Endothelial cell (in vitro differentiated cells): ENCODE results near the gene C11orf54. TPM values are rescaled to one million over a fixed set of nuclear protein-coding genes. Genes with fewer than 3 reads are reported as not detected.
A peak's percentile ranks its signal among the peaks of the same experiment; 100 is the strongest.

Experiments
- DNase-seq: peaks from one replicate; pipeline ENCODE4 v3.0.0; 2021; ENCODE audit warnings: low spot score
- H3K27ac Mint-ChIP-seq: one replicate; pipeline ENCODE4 v1.8.0; 2021; ENCODE audit warnings: mixed read lengths, inconsistent platforms; ENCODE audit not compliant: unreplicated experiment
- H3K27me3 Mint-ChIP-seq: one replicate; pipeline ENCODE4 v1.8.0; 2021; ENCODE audit warnings: mild to moderate bottlenecking, moderate library complexity, mixed read lengths, inconsistent platforms; ENCODE audit not compliant: unreplicated experiment
- H3K36me3 Mint-ChIP-seq: one replicate; pipeline ENCODE4 v1.8.0; 2021; ENCODE audit warnings: mild to moderate bottlenecking, low read depth, mixed read lengths, inconsistent platforms; ENCODE audit not compliant: unreplicated experiment
- H3K4me1 Mint-ChIP-seq: one replicate; pipeline ENCODE4 v1.8.0; 2021; ENCODE audit warnings: mild to moderate bottlenecking, mixed read lengths, inconsistent platforms; ENCODE audit not compliant: unreplicated experiment
- H3K4me3 Mint-ChIP-seq: one replicate; pipeline ENCODE4 v1.8.0; 2021; ENCODE audit warnings: mild to moderate bottlenecking, mixed read lengths, inconsistent platforms; ENCODE audit not compliant: unreplicated experiment
- H3K9me3 Mint-ChIP-seq: one replicate; pipeline ENCODE4 v1.8.0; 2021; ENCODE audit warnings: mixed read lengths, inconsistent platforms; ENCODE audit not compliant: unreplicated experiment
- total RNA-seq: library from RNA; stranded (reverse); fragmentation: NEBNext Ultra II Directional; extraction: Animal tissue kit (Norgen Biotek cat#: 25700); gene quantifications from one replicate; pipeline ENCODE4 v1.2.1, GENCODE V29; 2021; ENCODE audit not compliant: unreplicated experiment
- TF ChIP-seq, protein P1 (sequence below): fragments of 200-600 bp; sonication (generic); IDR thresholded peaks from one replicate; pipeline ENCODE4 v1.5.0; 2021; ENCODE audit warnings: antibody characterized with exemption; ENCODE audit not compliant: unreplicated experiment

The C11orf54 gene
- total RNA-seq, 1 donor from 2014 or later: 23.1 TPM

GRCh38 chr11:93738647-93739081 lies 2.8 kb upstream of the C11orf54 start:
- Mint-ChIP-seq H3K36me3 (peaks cover 46% of the 10 kb centered on the region), H3K27ac (peak overlapping the region; percentile 73), H3K4me3 (peak overlapping the region; percentile 99), H3K9me3 (no peaks in the 10 kb centered on the region), H3K4me1 (peaks cover 52% of the 10 kb centered on the region), H3K27me3 (peaks cover 24% of the 10 kb centered on the region)
- DNase-seq: no peak
- TF ChIP-seq, protein P1, sequence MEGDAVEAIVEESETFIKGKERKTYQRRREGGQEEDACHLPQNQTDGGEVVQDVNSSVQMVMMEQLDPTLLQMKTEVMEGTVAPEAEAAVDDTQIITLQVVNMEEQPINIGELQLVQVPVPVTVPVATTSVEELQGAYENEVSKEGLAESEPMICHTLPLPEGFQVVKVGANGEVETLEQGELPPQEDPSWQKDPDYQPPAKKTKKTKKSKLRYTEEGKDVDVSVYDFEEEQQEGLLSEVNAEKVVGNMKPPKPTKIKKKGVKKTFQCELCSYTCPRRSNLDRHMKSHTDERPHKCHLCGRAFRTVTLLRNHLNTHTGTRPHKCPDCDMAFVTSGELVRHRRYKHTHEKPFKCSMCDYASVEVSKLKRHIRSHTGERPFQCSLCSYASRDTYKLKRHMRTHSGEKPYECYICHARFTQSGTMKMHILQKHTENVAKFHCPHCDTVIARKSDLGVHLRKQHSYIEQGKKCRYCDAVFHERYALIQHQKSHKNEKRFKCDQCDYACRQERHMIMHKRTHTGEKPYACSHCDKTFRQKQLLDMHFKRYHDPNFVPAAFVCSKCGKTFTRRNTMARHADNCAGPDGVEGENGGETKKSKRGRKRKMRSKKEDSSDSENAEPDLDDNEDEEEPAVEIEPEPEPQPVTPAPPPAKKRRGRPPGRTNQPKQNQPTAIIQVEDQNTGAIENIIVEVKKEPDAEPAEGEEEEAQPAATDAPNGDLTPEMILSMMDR: no peak

DNA sequence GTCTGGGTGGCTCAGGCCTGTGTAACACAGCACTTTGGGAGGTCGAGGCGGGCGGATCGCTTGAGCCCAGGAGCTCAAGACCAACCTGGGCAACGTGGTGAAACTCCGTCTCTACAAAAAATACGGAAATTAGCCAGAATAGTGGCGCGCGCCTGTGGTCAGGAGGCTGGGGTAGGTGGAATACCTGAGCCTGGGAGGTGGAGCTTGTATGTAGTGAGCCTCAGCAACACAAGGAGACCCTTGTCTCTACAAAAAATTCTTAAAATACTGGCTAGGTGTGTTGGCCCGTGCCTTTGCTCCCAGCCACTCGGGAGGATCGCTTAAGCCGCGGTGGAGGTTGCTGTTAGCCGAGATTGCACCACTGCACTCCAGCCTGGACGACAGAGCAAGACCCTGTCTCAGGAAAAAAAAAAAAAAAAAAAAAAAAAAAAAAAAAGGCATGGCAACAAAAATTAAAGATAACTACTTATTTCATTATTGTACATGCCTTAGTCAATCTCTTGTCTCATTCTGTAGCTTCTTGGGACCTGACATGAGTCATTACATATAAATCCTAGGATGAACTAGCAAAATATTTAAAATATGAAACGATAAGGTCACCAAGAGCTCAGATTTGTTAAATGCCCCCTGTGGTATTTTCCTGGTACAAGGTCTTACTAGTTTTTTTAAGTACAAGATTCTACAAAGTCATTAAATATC lies 1.3 kb upstream of the C11orf54 start:
- Mint-ChIP-seq H3K36me3 (peaks cover 46% of the 10 kb centered on the region), H3K27me3 (peaks cover 26% of the 10 kb centered on the region), H3K27ac (peak overlapping the region; percentile 100), H3K4me1 (peaks cover 55% of the 10 kb centered on the region), H3K9me3 (no peaks in the 10 kb centered on the region), H3K4me3 (peak overlapping the region; percentile 99)
- TF ChIP-seq, protein P1: no peak
- peak; percentile 30 for DNase-seq

- H3K36me3 Mint-ChIP-seq: peaks cover 46% of the 10 kb centered on the region
- H3K27ac Mint-ChIP-seq: peak overlapping the region; percentile 100
- H3K27me3 Mint-ChIP-seq: peaks cover 26% of the 10 kb centered on the region
- TF ChIP-seq, protein P1: no peak
- peak overlapping the region; percentile 99 for H3K4me3 Mint-ChIP-seq
- H3K9me3 Mint-ChIP-seq: no peaks in the 10 kb centered on the region
- peak; percentile 38 for DNase-seq
- H3K4me1 Mint-ChIP-seq: peaks cover 55% of the 10 kb centered on the region
Measured at GRCh38 chr11:93740730-93741093, 760 bp upstream of the C11orf54 start.

DNA sequence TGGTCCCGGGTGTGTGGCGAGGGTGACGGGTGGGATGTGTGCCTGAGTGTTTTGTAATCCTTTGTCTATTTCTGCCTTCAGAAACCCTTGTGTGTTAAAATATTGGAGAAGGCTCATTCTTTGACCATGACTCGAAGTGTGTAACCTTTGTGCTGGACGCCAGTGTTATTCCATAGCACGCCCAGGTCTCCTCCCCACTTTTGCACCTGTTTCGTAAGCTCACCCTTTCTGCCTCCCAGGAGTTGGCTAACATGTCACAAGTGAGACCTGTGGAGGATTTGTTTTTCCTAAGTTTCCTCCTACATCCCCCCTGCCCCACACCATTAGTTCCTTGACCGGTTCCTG lies 382 bp downstream of the C11orf54 start:
- TF ChIP-seq, protein P1: no peak
- Mint-ChIP-seq H3K4me3 (peak overlapping the region; percentile 99), H3K4me1 (peaks cover 55% of the 10 kb centered on the region), H3K9me3 (no peaks in the 10 kb centered on the region), H3K27me3 (peaks cover 26% of the 10 kb centered on the region), H3K36me3 (peaks cover 43% of the 10 kb centered on the region), H3K27ac (peak overlapping the region; percentile 100)
- DNase-seq: no peak

- Mint-ChIP-seq H3K27me3 (peaks cover 26% of the 10 kb centered on the region), H3K4me3 (peak overlapping the region; percentile 65), H3K4me1 (peaks cover 44% of the 10 kb centered on the region), H3K9me3 (no peaks in the 10 kb centered on the region), H3K36me3 (peaks cover 28% of the 10 kb centered on the region), H3K27ac (no peak overlapping the region)
- TF ChIP-seq, protein P1: no peak
- no peak for DNase-seq
Measured at GRCh38 chr11:93743291-93743690, 1.8 kb downstream of the C11orf54 start.
